Esophagus muscularis mucosa (tissue), 3 donors: ENCODE results near the gene MCL1.

Source experiments
- POLR2A ChIP-seq: fragments of 450-650 bp; IDR thresholded peaks from one replicate; pipeline ENCODE4 v1.6.1; 2017; ENCODE audit warnings: antibody characterized with exemption, moderate library complexity, mild to moderate bottlenecking, low read depth
- TF ChIP-seq, protein P1 (sequence below), 3 experiments: fragments of 200-600 bp in 2 of 3; fragments of 450-650 bp in 1 of 3; sonication (generic) in 2 of 3; IDR thresholded peaks; one replicate each; pipeline ENCODE4 v1.5.1; 2017 to 2019; ENCODE audit warnings: antibody characterized with exemption in 3 of 3, mild to moderate bottlenecking in 2 of 3, moderate library complexity in 1 of 3

DNA sequence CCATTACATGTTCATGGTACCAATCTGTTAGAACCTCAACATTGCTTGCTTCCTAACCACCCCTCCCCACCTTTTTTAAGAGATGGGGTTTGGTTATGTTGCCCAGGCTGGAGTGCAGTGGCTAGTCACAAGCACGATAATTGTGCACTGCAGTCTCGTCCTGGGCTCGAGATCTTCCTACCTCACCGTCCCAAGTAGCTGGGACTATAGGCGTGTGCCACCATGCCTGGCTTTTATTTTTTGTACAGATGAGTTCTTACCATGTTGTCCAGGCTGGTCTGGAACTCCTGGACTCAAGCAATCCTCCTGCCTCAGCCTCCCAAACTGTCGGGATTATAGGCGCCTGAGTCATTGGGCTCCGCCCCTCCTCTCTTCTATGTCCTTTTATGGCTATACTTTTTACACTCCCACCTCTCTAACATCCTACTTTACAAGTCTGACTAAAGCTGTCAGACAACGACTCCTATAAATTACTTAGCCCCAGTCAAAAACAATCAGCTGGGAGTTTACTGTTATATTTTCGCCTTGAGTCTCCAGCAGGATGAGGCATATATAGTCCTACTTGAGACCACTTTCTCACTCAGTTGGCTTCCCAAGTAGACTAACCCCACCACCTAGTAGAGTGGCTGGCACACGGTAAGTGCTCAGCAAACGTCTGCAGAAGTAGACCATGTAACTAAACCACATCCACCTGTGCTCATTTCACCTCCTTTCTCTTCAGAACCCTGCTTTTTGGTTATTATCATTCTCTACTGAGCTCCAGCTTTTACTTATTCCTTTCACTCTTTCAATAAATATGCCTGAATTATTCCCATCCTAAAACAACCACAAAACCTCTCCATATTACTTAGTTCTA is 36.2 kb upstream of the MCL1 start:
- TF ChIP-seq POLR2A: no peak
- TF ChIP-seq, protein P1, sequence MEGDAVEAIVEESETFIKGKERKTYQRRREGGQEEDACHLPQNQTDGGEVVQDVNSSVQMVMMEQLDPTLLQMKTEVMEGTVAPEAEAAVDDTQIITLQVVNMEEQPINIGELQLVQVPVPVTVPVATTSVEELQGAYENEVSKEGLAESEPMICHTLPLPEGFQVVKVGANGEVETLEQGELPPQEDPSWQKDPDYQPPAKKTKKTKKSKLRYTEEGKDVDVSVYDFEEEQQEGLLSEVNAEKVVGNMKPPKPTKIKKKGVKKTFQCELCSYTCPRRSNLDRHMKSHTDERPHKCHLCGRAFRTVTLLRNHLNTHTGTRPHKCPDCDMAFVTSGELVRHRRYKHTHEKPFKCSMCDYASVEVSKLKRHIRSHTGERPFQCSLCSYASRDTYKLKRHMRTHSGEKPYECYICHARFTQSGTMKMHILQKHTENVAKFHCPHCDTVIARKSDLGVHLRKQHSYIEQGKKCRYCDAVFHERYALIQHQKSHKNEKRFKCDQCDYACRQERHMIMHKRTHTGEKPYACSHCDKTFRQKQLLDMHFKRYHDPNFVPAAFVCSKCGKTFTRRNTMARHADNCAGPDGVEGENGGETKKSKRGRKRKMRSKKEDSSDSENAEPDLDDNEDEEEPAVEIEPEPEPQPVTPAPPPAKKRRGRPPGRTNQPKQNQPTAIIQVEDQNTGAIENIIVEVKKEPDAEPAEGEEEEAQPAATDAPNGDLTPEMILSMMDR (IDR thresholded peaks at IDR 0.05): no peak
